ENCODE data around the gene PSMA7. TPM values are rescaled to one million over a fixed set of nuclear protein-coding genes. Genes with fewer than 3 reads are reported as not detected.
A peak's percentile ranks its signal among the peaks of the same experiment; 100 is the strongest.

Gene PSMA7
- total RNA-seq, 2 donors from 2014 or later, result 174 to 176 TPM

- Histone ChIP-seq H3K36me3 (replicated peaks in 1 of 2; ENCODE audit: insufficient read depth in 1 of 2, low read depth in 2 of 2) (peaks cover 0 to 18% of the 10 kb centered on the region in 2 donors), H3K4me1 (peaks cover 46% of the 10 kb centered on the region), H3K27ac (peak overlapping the region; percentile 83 to 99 (median 94)), H3K27me3 (no peaks in the 10 kb centered on the region), H3K4me3 (peak overlapping the region; percentile 43 to 66), H3K9me3 (no peaks in the 10 kb centered on the region)
- TF ChIP-seq POLR2A (IDR thresholded peaks at IDR 0.05) (no peak), CTCF (IDR thresholded peaks at IDR 0.05) (no peak)
- 0% methylated on average over 3 to 71 of the region's 77 CpGs for WGBS, 2 donors
- intact Hi-C loops (cut with DNase I), result no loop called here
- ATAC-seq (no peak), DNase-seq (peak; percentile 50 to 66 (median 55))
Observed at GRCh38 chr20:62122654-62123449, 20.3 kb downstream of the PSMA7 start.

- H3K36me3 ChIP-seq (replicated peaks in 1 of 2; ENCODE audit: insufficient read depth in 1 of 2, low read depth in 2 of 2), result peaks cover 0 to 11% of the 10 kb centered on the region in 2 donors
Observed at GRCh38 chr20:62121776-62122653, 21.2 kb downstream of the PSMA7 start, which contains the start of gene LSM14B. Gene LSM14B (plus strand): TSS chr20:62122475. CDS start chr20:62122667, 192 bp downstream.

GRCh38 chr20:62120990-62121775, 22.0 kb downstream of the PSMA7 start:
- 16 to 23% methylated on average over 37 to 45 of the region's 45 CpGs for WGBS, 2 donors
- intact Hi-C loops (cut with DNase I), result no loop called here
- ATAC-seq (peak; percentile 5), DNase-seq (peak in 2 of 4 donors; percentile 64 to 70)
- peaks cover 0 to 4% of the 10 kb centered on the region in 2 donors for H3K36me3 ChIP-seq (replicated peaks in 1 of 2; ENCODE audit: insufficient read depth in 1 of 2, low read depth in 2 of 2)
- H3K27me3 ChIP-seq, result no peaks in the 10 kb centered on the region
- peak overlapping the region; percentile 87 to 99 (median 98) for H3K27ac ChIP-seq
- TF ChIP-seq POLR2A (IDR thresholded peaks at IDR 0.05) (peak; percentile 50 to 79 (median 77)), CTCF (IDR thresholded peaks at IDR 0.05) (no peak)
- H3K4me1 ChIP-seq, result peaks cover 46% of the 10 kb centered on the region
- no peaks in the 10 kb centered on the region for H3K9me3 ChIP-seq
- H3K4me3 ChIP-seq, result peak overlapping the region; percentile 41 to 42

More at GRCh38 chr20:62121776-62122653, 21.2 kb downstream of the PSMA7 start, which contains the start of gene LSM14B:
- intact Hi-C loops (cut with DNase I), result no loop called here
- TF ChIP-seq CTCF (IDR thresholded peaks at IDR 0.05) (no peak), POLR2A (IDR thresholded peaks at IDR 0.05) (peak in 2 of 3 donors; percentile 9 to 29)
- DNase-seq, result peak; percentile 97 to 98 (median 97)
- Histone ChIP-seq H3K4me1 (peaks cover 46% of the 10 kb centered on the region), H3K9me3 (no peaks in the 10 kb centered on the region), H3K4me3 (peak within 1 kb of the TSS; percentile 43 to 66), H3K27me3 (no peaks in the 10 kb centered on the region), H3K27ac (peak within 1 kb of the TSS; percentile 89 to 99 (median 98))
- 0% methylated on average over 108 of the region's 124 CpGs; no CpG with 5 or more reads in 1 of the 2 donors for WGBS, 2 donors
- peak; percentile 89 for ATAC-seq

- H3K27me3 ChIP-seq, result no peaks in the 10 kb centered on the region
- WGBS, 2 donors, result 71 to 80% methylated on average over 5 of the region's 5 CpGs
- DNase-seq (no peak), ATAC-seq (no peak)
- peaks cover 46% of the 10 kb centered on the region for H3K4me1 ChIP-seq
- intact Hi-C loops (cut with DNase I), result no loop called here
- H3K27ac ChIP-seq, result peak overlapping the region; percentile 30 to 99 (median 98)
- H3K36me3 ChIP-seq (replicated peaks in 1 of 2; ENCODE audit: insufficient read depth in 1 of 2, low read depth in 2 of 2), result peaks cover 0 to 3% of the 10 kb centered on the region in 2 donors
- TF ChIP-seq CTCF (IDR thresholded peaks at IDR 0.05) (no peak), POLR2A (IDR thresholded peaks at IDR 0.05) (no peak)
- H3K4me3 ChIP-seq, result no peak overlapping the region
- no peaks in the 10 kb centered on the region for H3K9me3 ChIP-seq
Observed at GRCh38 chr20:62120365-62120762, 22.8 kb downstream of the PSMA7 start.

Measured in body of pancreas (tissue), 4 donors.